GM12892 (cell line): ENCODE measurements around the gene SAMD14.

Experiments
- POLR2A ChIP-seq: IDR thresholded peaks from 2 replicates; pipeline ENCODE4 v1.6.1; 2011; ENCODE audit warnings: low read depth, low read length, control low read depth
- TAF1 ChIP-seq: IDR thresholded peaks from 2 replicates; pipeline ENCODE4 v1.6.1; 2011; ENCODE audit warnings: low read depth, mild to moderate bottlenecking, control low read depth, low read length, borderline replicate concordance

DNA sequence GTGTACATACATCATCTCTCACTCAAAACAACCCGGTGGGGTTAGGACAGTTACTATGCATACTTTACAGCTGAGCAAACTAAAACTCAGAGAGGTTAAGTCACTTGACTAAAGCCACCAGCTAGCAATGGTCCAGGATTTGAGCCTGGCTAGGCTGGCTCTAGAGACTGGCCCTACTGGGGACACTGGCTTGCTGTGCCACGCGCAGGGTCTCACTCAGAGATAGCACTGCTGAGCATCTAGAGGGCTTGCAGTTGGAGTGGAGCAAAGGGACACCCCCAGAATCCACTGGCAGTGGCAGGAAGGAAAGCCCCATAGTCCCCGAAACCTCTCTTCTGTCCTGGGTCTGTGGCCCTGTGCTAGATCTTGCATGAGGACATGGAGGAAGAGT lies 11.1 kb downstream of the SAMD14 start:
- no peak for TF ChIP-seq TAF1
- TF ChIP-seq POLR2A: no peak
